ENCODE measurements around the gene KCNK15. TPM values are rescaled to one million over a fixed set of nuclear protein-coding genes. Genes with fewer than 3 reads are reported as not detected.

The KCNK15 gene
- total RNA-seq, 4 donors from 2014 or later, result 0.87 to 6.0 (median 1.5) TPM

GRCh38 chr20:44743080-44743701 is 2.5 kb upstream of the KCNK15 start:
- H3K27ac ChIP-seq, result no peak overlapping the region
- WGBS, 2 donors, result 64 to 76% methylated on average over 7 of the region's 7 CpGs
- no peak for TF ChIP-seq POLR2A (IDR thresholded peaks at IDR 0.05)

DNA sequence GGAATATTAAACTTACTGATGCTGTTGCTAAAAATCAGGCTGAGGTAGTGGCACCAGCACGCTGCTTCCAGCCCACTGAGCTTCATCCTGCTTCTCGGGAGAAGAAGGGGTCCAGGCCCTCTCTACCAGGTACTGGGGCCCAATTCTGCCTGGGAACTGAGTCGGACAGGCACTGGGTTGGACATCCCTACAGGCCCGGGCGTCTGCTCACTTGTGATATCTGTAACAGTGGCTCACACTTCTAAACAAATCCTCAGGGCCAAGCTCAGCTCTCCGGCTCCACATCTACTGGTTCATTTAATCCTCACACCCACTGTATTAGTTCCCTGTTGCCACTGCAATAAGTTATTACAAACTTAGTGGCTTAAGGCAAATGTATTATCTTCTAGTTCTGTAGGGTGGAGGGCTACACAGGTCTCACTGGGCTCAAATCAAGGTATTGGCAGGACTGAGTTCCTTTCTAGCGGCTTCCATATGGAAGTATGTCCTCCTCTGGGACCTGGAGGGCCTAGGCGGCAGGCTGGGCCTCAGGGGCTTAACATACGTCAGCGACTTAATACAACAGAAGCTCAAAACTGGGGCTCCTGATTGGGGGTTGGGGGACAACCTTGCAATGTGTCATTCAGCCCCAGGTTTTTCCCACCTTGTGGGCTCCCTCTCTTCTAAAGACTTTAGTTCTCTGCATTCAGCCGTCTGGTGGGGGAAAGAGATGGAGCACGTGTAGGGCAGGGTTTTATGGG is 1.6 kb upstream of the KCNK15 start:
- peaks cover 0 to 3% of the 10 kb centered on the region in 2 donors for H3K27me3 ChIP-seq
- H3K27ac ChIP-seq, result no peak overlapping the region
- WGBS, 2 donors, result 87 to 91% methylated on average over 12 of the region's 12 CpGs
- no peak for DNase-seq (ENCODE audit: low spot score in 2 of 2)
- H3K36me3 ChIP-seq, result no peaks in the 10 kb centered on the region
- TF ChIP-seq EP300 (IDR thresholded peaks at IDR 0.05) (no peak), POLR2A (IDR thresholded peaks at IDR 0.05) (no peak)
- TF ChIP-seq, protein P1, sequence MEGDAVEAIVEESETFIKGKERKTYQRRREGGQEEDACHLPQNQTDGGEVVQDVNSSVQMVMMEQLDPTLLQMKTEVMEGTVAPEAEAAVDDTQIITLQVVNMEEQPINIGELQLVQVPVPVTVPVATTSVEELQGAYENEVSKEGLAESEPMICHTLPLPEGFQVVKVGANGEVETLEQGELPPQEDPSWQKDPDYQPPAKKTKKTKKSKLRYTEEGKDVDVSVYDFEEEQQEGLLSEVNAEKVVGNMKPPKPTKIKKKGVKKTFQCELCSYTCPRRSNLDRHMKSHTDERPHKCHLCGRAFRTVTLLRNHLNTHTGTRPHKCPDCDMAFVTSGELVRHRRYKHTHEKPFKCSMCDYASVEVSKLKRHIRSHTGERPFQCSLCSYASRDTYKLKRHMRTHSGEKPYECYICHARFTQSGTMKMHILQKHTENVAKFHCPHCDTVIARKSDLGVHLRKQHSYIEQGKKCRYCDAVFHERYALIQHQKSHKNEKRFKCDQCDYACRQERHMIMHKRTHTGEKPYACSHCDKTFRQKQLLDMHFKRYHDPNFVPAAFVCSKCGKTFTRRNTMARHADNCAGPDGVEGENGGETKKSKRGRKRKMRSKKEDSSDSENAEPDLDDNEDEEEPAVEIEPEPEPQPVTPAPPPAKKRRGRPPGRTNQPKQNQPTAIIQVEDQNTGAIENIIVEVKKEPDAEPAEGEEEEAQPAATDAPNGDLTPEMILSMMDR (IDR thresholded peaks at IDR 0.05), result no peak
- no peaks in the 10 kb centered on the region for H3K9me3 ChIP-seq
- peaks cover 0 to 34% (median 9%) of the 10 kb centered on the region in 4 donors for H3K4me1 ChIP-seq
- no peak overlapping the region for H3K4me3 ChIP-seq

More at GRCh38 chr20:44743080-44743701, 2.5 kb upstream of the KCNK15 start:
- no peak for DNase-seq (ENCODE audit: low spot score in 2 of 2)
- Histone ChIP-seq H3K27me3 (peaks cover 0 to 3% of the 10 kb centered on the region in 2 donors), H3K4me1 (peaks cover 0 to 39% (median 9%) of the 10 kb centered on the region in 4 donors), H3K4me3 (no peak overlapping the region), H3K36me3 (no peaks in the 10 kb centered on the region), H3K9me3 (no peaks in the 10 kb centered on the region)

- Histone ChIP-seq H3K36me3 (no peaks in the 10 kb centered on the region), H3K27me3 (peaks cover 0 to 9% of the 10 kb centered on the region in 2 donors), H3K27ac (peak overlapping the region in 3 of 4 donors; percentile 38 to 81 (median 65)), H3K9me3 (no peaks in the 10 kb centered on the region), H3K4me3 (peak overlapping the region; percentile 53 to 69 (median 56)), H3K4me1 (peaks cover 0 to 32% (median 9%) of the 10 kb centered on the region in 4 donors)
- DNase-seq (ENCODE audit: low spot score in 2 of 2), result no peak
- TF ChIP-seq EP300 (IDR thresholded peaks at IDR 0.05), result no peak
- no peak for TF ChIP-seq POLR2A (IDR thresholded peaks at IDR 0.05)
- TF ChIP-seq, protein P1 (IDR thresholded peaks at IDR 0.05), result no peak
- 17 to 21% methylated on average over 5 of the region's 5 CpGs for WGBS, 2 donors
These were observed 505 bp upstream of the KCNK15 start for GRCh38 chr20:44745122-44745597.

DNA sequence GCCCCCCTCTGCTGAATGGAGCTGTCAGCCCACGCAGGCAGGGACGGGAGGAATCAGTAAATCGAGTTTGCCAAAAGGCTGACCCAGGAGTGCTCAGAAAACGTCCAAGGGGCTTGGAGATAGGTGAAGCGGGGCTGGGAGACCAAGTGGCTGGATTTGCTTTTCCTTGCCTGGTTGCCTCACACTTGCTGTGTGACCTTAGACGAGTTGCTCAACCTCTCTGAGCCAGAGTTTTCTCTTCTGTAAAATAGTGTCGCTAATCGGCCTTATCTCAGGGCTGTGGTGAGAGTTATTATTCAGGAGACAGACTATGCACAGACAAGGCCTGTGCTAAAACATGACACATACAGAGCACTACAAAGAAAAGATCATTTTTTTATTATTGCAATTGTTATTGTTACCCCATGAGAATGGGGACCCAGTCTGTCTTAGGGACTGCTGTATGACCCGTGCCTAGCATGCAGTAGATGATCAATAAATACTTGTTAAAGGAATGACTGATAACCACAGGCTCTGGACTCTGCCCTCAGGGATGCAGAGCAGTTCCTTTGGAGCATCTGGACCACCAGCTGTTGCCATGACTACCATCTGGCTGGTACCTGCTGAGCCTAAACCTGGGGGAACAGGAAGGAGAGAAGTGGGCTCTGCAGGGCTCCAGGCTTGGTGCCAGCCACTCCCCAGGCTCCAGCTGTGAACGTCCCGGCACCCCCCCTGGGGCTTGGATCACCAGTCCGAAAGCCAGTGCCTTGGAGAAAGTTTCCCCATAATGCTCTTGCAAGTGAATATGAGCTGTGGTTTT is 901 bp downstream of the KCNK15 start:
- no peak for TF ChIP-seq POLR2A (IDR thresholded peaks at IDR 0.05)
- no peak for TF ChIP-seq EP300 (IDR thresholded peaks at IDR 0.05)
- TF ChIP-seq, protein P1 (IDR thresholded peaks at IDR 0.05), result no peak
- Histone ChIP-seq H3K9me3 (no peaks in the 10 kb centered on the region), H3K27ac (peak overlapping the region in 3 of 4 donors; percentile 37 to 81 (median 38)), H3K36me3 (no peaks in the 10 kb centered on the region), H3K4me1 (peaks cover 0 to 40% (median 9%) of the 10 kb centered on the region in 4 donors), H3K4me3 (peak overlapping the region; percentile 53 to 69 (median 56)), H3K27me3 (peaks cover 0 to 19% of the 10 kb centered on the region in 2 donors)
- 28% methylated on average over 12 of the region's 12 CpGs for WGBS, 2 donors
- DNase-seq (ENCODE audit: low spot score in 2 of 2), result no peak

DNA sequence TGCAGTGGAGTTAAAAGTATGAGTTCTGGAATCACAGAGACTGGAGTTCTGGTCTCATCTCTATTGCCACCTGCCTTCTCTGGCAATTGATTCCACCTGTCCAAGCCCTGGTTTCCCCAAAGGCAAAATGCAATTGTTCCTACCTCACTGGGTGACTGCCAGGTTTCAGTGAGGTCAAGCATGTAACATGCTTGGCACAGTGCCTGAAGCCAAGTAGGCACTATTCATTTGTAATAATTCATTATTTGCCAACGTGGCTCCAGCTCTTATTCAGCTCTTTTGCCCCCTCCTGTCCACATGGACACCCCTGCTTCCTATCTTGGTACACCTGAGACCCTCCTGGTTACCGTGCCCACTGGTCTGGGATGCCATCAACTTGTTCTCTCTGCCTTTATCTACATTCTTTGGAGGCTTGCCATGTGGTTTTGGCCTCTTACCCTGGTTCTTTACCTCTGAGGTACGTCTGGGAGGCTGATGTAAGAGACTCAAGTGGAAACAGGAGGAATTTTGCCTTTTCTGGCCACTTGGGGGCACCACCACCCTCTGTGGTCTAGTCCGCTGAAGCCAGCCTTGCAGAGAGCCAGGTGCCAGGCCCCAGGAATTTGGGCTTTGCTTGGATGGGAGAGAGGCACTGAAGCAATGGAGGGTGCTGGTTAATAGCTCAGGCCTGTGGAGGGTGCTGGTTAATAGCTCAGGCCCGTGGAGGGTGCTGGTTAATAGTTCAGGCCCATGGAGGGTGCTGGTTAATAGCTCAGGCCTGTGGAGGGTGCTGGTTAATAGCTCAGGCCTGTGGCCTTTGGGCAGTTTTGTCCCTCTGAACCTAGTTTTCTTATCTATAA is 1.7 kb downstream of the KCNK15 start:
- peak; percentile 62 to 86 for DNase-seq (ENCODE audit: low spot score in 2 of 2)
- WGBS, 2 donors, result 4 to 16% methylated on average over 5 of the region's 5 CpGs
- Histone ChIP-seq H3K4me1 (peaks cover 0 to 40% (median 9%) of the 10 kb centered on the region in 4 donors), H3K27ac (no peak overlapping the region), H3K36me3 (no peaks in the 10 kb centered on the region), H3K9me3 (no peaks in the 10 kb centered on the region), H3K27me3 (peaks cover 0 to 26% of the 10 kb centered on the region in 2 donors), H3K4me3 (no peak overlapping the region)
- TF ChIP-seq, protein P1 (IDR thresholded peaks at IDR 0.05), result peak; percentile 55 to 68 (median 58)
- no peak for TF ChIP-seq EP300 (IDR thresholded peaks at IDR 0.05)
- no peak for TF ChIP-seq POLR2A (IDR thresholded peaks at IDR 0.05)
